ENCODE results near the gene RAB11FIP5. TPM values are rescaled to one million over a fixed set of nuclear protein-coding genes. Genes with fewer than 3 reads are reported as not detected.

The RAB11FIP5 gene
- total and polyA plus RNA-seq, 2 of the 4 experiments (the other 2 are of a cell fraction): 21.5 to 34.5 TPM

DNA sequence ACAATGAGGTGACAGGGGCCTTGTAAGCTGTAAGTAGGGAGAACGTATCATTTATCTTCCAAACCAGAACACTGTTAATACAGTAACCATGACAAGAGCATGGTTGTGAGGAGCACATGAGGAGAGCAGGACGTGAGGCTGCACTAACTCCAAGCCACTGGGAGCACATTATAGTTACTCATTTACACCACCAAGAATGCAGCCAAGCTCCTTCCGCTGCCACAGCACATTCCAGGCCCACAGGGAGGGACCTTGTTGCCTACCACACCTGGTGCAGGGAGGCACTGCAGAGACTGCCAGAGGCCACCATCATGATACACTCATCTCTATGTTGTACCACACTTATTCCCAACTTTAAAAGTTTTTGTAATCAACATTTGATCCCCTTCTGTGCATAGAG lies 27.8 kb downstream of the RAB11FIP5 start:
- no peak overlapping the region for H3K4me2 ChIP-seq (ENCODE audit: low read depth, low read length)
- H2BK15ac ChIP-seq (ENCODE audit: low read depth, low read length): no peak overlapping the region
- no peak overlapping the region for H2BK120ac ChIP-seq (ENCODE audit: low read depth, low read length)
- no peak overlapping the region for H2AK5ac ChIP-seq (ENCODE audit: low read depth, low read length)
- ChIA-PET POLR2A (ENCODE audit: unreplicated experiment) (no interaction called here), CTCF (interaction anchor here (0.8 to 3.8 kb wide), 6 partner anchors 27 to 198 kb away, joined by 3 to 31 read pairs (median 4); partner anchors contain the start of genes RAB11FIP5 and SPR)
- H2AK9ac ChIP-seq (replicated peaks; ENCODE audit: low read depth, low read length, poor library complexity): no peak overlapping the region
- H2BK5ac ChIP-seq (ENCODE audit: low read depth, low read length, poor library complexity, severe bottlenecking): no peak overlapping the region
- no peak overlapping the region for H3K18ac ChIP-seq (ENCODE audit: low read depth, low read length)
- peaks cover 27% of the 10 kb centered on the region for H3K4me1 ChIP-seq (ENCODE audit: control insufficient read depth, insufficient read depth, low read length)
- H3K56ac ChIP-seq (ENCODE audit: extremely low read depth, insufficient read depth, low read length): no peak overlapping the region
- no peak overlapping the region for H4K5ac ChIP-seq (ENCODE audit: low read depth, low read length)
- no peak overlapping the region for H3K23ac ChIP-seq (ENCODE audit: low read depth, low read length)
- H3K9me3 ChIP-seq (ENCODE audit: control insufficient read depth, insufficient read depth, low read length): no peaks in the 10 kb centered on the region
- ATAC-seq (ENCODE audit: low read depth) (no peak), DNase-seq (no peak)
- H3K36me3 ChIP-seq (ENCODE audit: control insufficient read depth, insufficient read depth, low read length): peaks cover 47% of the 10 kb centered on the region
- peaks cover 69% of the 10 kb centered on the region for H4K20me1 ChIP-seq (ENCODE audit: insufficient read depth, low read length)
- H4K91ac ChIP-seq (ENCODE audit: insufficient read depth, low read depth, low read length): no peak overlapping the region
- no TSS peak for BruUV-seq (replicated peaks)
- peaks cover 31 to 91% of the 10 kb centered on the region in 2 experiments for H3K79me1 ChIP-seq (ENCODE audit: low read depth in 1 of 2, low read length in 2 of 2)
- H4K8ac ChIP-seq (ENCODE audit: low read depth in 2 of 2, low read length in 2 of 2): no peak overlapping the region
- no peak for TF ChIP-seq RCOR1 (IDR thresholded peaks at IDR 0.05; ENCODE audit: insufficient replicate concordance, low read length)
- no peak for TF ChIP-seq MAZ (IDR thresholded peaks at IDR 0.05; ENCODE audit: borderline replicate concordance, low read depth, low read length)
- no peak for TF ChIP-seq RFX5 (IDR thresholded peaks at IDR 0.05; ENCODE audit: low read depth, low read length)
- no peak for TF ChIP-seq NFE2L2 (IDR thresholded peaks at IDR 0.05; ENCODE audit: low read depth, low read length)
- TF ChIP-seq SMC3 (IDR thresholded peaks at IDR 0.05; ENCODE audit: low read depth, low read length): no peak
- no peak for TF ChIP-seq RAD21 (IDR thresholded peaks at IDR 0.05; ENCODE audit: low read length)
- TF ChIP-seq, protein P1, sequence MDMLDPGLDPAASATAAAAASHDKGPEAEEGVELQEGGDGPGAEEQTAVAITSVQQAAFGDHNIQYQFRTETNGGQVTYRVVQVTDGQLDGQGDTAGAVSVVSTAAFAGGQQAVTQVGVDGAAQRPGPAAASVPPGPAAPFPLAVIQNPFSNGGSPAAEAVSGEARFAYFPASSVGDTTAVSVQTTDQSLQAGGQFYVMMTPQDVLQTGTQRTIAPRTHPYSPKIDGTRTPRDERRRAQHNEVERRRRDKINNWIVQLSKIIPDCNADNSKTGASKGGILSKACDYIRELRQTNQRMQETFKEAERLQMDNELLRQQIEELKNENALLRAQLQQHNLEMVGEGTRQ (IDR thresholded peaks at IDR 0.05; ENCODE audit: low read depth, low read length): no peak
- TF ChIP-seq, protein P2, sequence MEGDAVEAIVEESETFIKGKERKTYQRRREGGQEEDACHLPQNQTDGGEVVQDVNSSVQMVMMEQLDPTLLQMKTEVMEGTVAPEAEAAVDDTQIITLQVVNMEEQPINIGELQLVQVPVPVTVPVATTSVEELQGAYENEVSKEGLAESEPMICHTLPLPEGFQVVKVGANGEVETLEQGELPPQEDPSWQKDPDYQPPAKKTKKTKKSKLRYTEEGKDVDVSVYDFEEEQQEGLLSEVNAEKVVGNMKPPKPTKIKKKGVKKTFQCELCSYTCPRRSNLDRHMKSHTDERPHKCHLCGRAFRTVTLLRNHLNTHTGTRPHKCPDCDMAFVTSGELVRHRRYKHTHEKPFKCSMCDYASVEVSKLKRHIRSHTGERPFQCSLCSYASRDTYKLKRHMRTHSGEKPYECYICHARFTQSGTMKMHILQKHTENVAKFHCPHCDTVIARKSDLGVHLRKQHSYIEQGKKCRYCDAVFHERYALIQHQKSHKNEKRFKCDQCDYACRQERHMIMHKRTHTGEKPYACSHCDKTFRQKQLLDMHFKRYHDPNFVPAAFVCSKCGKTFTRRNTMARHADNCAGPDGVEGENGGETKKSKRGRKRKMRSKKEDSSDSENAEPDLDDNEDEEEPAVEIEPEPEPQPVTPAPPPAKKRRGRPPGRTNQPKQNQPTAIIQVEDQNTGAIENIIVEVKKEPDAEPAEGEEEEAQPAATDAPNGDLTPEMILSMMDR (conservative IDR thresholded peaks at IDR 0.05; ENCODE audit: low read depth, low read length): no peak
- no peak for TF ChIP-seq MAFK (IDR thresholded peaks at IDR 0.05; ENCODE audit: low read depth, low read length)
- no peak for TF ChIP-seq FOS (IDR thresholded peaks at IDR 0.05; ENCODE audit: low read depth, low read length)
- TF ChIP-seq, protein P3, sequence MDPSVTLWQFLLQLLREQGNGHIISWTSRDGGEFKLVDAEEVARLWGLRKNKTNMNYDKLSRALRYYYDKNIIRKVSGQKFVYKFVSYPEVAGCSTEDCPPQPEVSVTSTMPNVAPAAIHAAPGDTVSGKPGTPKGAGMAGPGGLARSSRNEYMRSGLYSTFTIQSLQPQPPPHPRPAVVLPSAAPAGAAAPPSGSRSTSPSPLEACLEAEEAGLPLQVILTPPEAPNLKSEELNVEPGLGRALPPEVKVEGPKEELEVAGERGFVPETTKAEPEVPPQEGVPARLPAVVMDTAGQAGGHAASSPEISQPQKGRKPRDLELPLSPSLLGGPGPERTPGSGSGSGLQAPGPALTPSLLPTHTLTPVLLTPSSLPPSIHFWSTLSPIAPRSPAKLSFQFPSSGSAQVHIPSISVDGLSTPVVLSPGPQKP (IDR thresholded peaks at IDR 0.05; ENCODE audit: borderline replicate concordance, low read depth, low read length): no peak
- TF ChIP-seq CHD1 (IDR thresholded peaks at IDR 0.05; ENCODE audit: low read depth, low read length): no peak
- TF ChIP-seq MXI1 (IDR thresholded peaks at IDR 0.05; ENCODE audit: borderline replicate concordance, low read depth, low read length): no peak
- TF ChIP-seq BHLHE40 (IDR thresholded peaks at IDR 0.05; ENCODE audit: low read depth, low read length): no peak
- TF ChIP-seq POLR2A (IDR thresholded peaks at IDR 0.05; ENCODE audit: low read depth, low read length): no peak
- TF ChIP-seq CEBPB (IDR thresholded peaks at IDR 0.05; ENCODE audit: low read depth, low read length): no peak
- H3K27me3 ChIP-seq (ENCODE audit: control insufficient read depth, insufficient read depth, low read length): no peaks in the 10 kb centered on the region
- H3K14ac ChIP-seq (replicated peaks; ENCODE audit: low read depth, low read length): no peak overlapping the region
- H3K4me3 ChIP-seq (ENCODE audit: insufficient read depth, low read depth, low read length): no peak overlapping the region
- intact Hi-C loops (cut with micrococcal nuclease) (loop anchor here (1.0 to 2.0 kb wide), 4 partner anchors 71 to 192 kb away; no protein-coding TSS in a partner anchor), in situ Hi-C loops (cut with MboI; ENCODE audit: low sequenced_read_pairs) (loop anchor here (5.0 kb wide), 1 partner anchor 72 kb away; no protein-coding TSS in a partner anchor), dilution Hi-C loops (cut with HindIII; ENCODE audit: low sequenced_read_pairs, unreplicated experiment) (no loop called here)
- no peak overlapping the region for H2AFZ ChIP-seq (replicated peaks; ENCODE audit: low read length, poor library complexity)
- H3K27ac ChIP-seq (ENCODE audit: insufficient read depth, low read length): no peak overlapping the region
- no peak overlapping the region for H2BK20ac ChIP-seq (ENCODE audit: low read depth, low read length)
- WGBS, 2 experiments (ENCODE audit: extremely low coverage in 2 of 2, insufficient read length in 1 of 2): no CpG with 5 or more reads among the region's 3 CpGs
- no peak overlapping the region for H3K9ac ChIP-seq (ENCODE audit: low read depth, low read length)
- H3K9me1 ChIP-seq (ENCODE audit: insufficient read depth, low read length): peaks cover 16% of the 10 kb centered on the region
- no peak overlapping the region for H3K4ac ChIP-seq (ENCODE audit: low read depth, low read length)
